Activated gamma-delta T cell (primary cell): Measurements from ENCODE around the gene MAP4.
"Not testable (repeated sequence)": the region's sequence is repeated elsewhere in the genome, so short reads cannot be mapped to it uniquely, and the experiment has no call there.

ENCODE experiments used
- DNase-seq: peaks from one replicate; lab custom pipeline; 2025; lab: John Stamatoyannopoulos, UW

MAP4 gene

DNA sequence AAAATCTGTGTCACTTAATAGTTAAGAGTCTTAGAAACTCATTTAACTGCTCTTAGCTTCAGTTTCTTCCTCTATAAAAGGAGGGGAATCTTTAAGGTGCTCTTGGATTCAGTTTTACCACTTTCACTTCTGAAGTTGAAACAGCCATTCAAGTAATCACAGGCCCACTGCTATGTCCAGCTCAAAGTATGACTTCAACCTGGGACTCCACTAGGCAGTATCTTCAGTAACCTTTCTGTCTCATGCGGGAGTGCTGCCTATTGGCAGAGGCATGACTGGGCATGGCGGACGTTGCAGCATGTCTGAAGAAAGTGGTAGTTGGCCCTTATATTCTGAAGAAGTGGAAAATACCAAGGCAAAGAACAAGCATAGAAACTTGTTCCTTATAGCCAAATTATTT lies 121.0 kb downstream of the MAP4 start:
- no peak for DNase-seq

DNA sequence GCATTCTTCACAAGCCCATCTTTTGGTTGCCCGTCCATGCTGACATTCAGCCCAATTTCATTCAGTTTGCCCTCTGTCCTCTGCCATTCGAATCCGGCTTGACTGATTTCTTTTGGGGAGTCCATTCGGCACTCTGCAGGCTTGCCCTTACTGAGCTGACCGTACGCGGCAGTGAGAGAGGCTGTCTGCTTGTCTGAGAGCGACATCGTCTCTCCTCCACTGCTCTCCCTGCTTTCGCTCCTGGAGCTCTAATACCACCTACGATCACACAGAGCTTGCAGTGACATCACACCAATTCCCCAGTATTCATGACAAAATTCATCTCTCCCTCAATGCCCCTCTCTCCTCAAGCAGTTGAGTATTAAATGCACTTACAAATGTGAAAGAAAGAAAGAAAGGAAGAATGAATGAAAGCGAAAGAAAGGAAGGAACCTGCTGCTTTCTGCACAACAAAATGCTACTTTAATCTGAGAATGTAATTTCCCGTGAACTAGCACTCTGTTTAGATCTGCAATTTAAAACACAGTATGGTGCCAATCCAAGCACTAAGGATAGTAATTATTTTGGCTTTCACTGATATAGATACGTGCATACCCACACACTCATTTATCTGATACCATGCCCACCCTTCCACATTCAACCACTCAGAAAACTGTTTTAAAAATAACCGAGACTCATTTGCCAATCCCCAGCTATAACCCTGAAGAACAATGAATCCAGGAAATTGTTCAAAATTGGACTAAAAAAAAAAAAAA lies 123.8 kb downstream of the MAP4 start:
- DNase-seq = no peak

DNA sequence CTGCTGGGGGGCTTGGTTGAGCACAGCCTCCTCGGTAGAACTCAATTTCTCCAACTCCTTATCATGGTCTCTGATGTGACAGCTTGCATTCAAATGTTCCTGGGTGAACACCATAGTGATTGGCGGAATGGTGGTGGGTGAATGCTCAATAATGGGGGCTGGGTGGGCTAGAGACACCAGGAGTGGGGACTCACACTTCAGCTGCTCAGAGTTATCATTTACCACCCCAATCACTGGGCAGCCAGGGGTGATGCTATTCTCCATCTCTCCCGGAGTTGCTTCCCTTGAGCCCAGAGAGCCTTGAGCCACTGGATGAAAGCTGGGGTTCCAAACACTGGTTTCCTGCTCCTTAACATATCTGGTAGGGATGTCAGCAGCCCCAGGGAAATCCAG lies 124.6 kb downstream of the MAP4 start:
- DNase-seq = no peak

DNA sequence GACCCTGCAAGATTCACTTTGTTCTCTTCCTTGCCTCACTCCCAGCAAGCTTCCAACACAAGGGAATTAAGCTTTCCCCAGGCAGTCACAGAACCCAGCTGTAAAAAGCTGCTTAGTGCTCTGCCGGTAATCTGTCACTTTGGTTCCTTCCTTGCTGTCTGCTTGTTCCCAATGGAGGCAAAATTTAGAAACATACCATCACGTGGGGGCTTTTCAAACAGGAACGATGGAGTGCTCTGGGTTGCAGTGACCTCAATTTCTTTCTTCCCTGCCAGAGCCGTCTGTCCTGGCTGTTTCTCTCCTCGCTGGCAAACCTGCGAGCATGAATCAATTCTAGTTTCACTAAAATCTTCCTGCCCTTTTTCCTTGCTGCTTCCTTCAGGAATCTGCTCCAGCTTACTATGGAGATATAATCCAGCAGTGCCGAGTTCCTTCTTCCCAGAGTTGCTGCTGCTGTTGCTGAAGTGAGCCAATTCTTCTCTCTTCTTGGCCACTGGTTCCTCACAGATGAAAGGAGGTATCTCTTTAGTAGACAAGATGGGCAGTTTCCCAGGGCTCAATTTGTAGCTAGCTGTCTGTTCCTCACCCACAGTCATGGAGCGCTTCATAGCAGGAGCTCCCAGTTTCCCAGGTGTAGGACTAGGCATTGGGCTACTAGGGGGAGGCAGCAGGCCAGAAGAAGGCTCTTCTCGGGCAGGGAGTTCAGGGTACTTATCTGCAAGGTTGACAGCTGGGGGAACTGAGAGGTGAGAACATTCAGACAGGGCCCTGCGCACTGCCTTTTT lies 125.2 kb downstream of the MAP4 start:
- no peak for DNase-seq

DNA sequence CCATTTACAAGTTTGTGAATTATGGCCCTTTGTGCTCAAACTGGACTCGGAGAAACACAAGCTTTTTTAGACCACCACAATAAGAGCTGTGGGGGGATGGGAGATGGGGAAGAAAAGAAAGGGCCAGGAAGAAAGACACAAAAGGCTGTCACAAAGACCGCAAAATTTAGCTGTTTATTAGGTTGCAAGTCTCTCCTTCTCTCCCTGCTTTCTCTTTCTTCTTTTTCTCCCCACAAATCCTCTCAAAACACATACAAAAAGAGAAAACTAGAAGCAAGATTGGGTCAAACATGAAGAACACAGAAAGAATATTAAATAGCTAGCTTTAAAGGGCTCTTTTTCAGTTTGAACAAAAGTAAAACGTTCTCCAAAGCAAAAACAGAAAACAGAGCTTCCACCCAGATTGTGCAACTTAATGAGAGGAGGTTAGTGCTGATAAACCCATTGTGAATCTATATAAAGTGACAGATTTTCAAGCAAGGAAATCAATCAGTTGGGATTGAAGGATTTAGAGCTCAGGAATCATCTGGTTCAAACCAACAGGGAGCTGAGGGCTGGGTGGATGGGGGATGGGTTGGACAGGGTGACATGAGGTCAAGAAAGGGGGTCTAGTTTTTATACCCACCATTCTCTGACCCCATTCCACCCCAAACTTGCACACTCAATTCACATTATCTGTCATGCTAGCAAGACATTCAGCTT lies 125.9 kb downstream of the MAP4 start:
- no peak for DNase-seq

DNA sequence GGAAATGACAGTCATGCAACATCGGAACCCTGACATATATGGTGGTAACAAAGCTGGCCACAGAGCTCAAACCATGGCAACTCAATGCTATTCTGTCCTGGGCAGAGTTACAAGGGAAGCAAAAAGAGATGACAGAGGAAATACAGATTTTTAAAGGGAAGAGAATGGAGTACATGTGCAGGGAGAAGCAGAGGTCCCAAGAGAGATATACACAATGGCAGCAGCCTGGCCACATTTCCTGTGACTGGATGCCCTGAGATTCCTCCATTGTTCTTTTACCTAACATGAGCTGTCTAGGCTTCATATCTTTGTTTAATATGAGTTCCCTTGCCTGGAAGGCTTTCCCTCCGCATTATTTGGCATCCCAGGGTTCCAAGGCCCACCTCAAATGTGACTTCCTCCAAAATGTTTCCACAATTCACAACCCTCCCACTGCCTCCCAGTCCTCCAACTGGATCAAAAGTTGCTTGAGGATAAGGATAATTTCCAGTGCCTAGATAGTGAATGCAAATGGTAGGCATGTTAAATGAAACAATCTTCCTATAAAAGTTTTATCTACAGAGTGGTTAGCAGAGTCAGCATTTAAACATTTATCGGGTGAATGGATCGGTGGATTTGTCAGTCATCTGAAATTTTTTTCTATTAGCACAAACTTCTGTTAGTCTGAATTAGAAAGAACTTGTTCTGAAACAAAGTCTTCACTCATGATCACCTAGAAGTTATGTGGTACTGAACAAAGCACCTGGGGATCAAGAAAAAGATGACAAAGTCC lies 127.0 kb downstream of the MAP4 start:
- no peak for DNase-seq

DNA sequence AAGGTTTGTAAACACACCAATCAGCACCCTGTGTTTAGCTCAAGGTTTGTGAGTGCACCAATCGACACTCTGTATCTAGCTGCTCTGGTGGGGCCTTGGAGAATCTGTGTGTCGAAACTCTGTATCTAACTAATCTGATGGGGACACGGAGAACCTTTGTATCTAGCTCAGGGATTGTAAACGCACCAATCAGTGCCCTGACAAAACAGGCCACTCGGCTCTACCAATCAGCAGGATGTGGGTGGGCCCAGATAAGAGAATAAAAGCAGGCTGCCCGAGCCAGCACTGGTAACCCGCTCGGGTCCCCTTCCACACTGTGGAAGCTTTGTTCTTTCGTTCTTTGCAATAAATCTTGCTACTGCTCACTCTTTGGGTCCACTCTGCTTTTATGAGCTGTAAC lies 128.2 kb downstream of the MAP4 start:
- not testable (repeated sequence) for DNase-seq

DNA sequence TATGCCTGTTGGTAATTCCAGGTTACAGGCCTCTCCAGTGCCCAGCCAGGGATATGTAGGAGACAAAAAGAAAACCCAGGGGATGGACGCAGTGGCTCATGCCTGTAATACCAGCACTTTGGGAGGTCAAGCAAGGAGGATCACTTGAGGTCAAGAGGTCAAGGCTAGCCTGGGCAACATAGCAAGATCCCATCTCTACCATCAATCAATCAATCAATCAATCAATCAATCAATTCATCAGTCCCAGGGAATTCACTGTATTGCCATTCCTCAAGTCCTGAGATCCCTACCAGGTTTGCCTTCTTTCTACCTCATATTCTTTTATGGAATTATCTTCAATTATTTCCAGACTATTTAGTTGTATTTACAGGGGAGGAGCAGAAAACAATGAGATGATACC lies 131.0 kb downstream of the MAP4 start:
- DNase-seq = no peak

DNA sequence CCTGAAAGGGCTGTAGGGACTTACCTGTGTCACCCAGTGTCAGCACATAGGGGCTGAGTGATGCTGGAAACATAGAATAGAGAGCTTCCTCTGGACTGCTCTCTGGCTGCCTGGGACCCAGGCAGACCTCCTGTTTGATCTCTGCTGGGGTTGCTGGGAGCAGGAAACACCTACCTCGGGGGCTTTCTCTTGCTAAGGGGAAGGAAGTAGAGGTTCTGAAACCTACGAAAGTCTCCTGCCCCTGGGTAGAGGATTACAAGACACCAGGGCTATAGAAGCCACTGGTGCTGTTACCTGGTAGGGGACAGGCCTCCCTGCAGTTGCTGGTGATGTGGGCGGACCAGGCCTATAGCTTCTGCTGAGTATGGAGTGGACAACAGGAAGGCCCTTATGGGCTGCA lies 131.6 kb downstream of the MAP4 start:
- no peak for DNase-seq

DNA sequence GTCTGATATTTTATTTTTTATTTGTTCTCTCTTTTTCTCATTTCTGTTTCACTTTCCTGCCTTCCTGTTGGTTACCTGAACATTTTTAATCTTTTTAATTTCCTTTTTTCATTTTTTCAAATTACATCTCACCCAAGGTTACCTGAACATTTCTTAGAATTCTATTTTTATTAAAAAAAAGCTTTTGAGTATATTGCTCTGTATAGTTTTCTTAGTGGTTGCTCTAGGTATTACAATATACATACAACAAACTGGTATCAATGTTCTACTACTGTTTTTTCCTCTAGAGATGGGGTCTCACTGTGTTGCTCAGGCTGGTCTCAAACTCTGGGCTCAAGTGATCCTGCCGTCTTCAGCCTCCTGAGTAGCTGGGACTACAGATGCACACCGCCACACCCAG lies 133.9 kb downstream of the MAP4 start:
- DNase-seq = no peak

DNA sequence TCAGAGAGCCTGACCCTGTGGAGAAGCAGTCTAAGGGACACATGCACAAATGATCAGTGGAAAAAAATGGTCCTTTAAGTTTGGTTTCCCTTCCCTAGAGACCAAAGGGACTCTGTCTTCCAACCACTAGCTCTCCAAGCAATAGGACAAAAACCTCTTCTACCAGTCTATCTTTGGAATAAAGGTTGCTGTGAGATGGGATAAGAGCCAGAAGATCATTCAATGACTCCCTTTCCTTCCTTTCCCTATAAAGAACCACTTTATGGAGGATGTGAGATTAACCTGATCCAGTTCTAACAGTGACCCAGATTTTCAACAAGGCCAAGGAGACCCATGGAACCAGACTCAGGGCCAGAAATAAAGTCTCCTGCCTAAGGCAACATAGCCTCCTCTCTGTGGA lies 138.5 kb downstream of the MAP4 start:
- DNase-seq = no peak

DNA sequence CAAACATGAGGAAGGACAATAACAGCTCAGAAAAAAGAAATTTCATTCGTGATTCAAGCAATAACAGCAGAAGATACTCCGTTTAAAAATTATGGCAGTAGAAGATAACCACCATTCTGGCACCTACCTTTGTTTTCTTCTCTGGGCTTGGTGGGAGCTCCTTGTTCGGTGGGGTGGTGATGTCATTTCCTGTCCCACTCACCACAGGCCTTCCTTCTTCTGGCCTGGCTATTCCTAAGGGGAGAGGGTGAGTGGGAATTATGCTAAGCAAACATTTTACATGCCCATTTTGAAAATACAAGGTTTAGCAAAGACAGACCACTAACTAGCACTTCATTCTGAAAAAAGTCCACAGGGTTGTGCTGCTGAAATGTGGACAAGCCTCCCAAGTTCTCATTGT lies 138.9 kb downstream of the MAP4 start:
- no peak for DNase-seq

DNA sequence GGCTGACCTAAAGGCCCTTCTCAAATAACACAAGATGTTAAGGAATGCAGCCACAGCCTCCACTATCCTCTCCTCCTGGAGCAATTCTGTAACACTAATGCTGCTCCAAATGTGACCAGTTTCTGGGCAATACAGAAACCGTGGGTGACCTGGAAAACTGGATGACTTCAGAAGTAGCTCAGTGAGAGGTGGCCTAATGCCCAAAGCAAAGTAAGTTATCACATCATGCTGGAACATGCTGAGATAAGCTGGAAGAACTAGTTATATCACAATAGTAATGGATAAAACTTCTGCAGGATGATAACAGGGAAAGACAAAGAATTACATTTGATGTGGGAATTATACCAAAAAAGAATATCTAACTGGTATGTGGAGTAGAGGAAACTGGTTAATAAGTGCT lies 141.3 kb downstream of the MAP4 start:
- DNase-seq = no peak

DNA sequence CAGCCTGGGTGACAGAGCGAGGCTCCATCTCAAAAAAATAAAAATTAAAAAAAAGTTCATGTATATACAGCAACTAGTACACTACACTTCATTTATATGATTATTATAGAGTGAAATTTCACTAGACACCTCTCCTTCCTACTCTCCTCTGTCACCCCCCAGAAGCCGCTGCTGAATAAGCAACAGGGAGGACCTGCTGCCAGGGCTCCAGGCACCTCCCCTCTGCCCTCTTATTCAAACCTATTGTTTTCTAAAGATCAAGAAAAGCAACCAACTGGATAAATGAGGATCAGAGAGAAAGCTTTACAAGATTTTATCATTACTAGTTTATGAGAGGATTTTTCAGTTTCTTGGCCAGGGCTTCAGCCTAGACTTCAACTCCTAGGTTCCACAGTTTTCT lies 141.8 kb downstream of the MAP4 start:
- no peak for DNase-seq

DNA sequence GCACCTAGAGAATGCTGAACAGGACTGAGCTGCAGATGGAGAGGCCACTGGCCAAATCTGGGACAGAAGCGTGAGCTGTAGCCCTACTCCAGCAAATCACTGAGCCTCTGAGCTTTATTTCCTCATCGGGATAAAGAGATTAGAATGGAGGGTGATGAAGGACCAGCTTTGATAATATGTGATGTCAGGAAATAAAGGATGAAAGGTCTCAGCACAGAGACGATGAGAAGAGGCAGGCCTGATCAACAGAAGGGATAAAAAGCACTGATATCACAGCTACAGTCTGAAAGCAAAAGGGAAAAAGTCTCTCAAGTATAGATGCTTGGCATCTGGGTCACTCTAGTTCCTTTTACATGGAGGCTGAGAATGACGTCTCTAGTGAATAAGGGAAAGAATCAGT lies 143.3 kb downstream of the MAP4 start:
- no peak for DNase-seq

DNA sequence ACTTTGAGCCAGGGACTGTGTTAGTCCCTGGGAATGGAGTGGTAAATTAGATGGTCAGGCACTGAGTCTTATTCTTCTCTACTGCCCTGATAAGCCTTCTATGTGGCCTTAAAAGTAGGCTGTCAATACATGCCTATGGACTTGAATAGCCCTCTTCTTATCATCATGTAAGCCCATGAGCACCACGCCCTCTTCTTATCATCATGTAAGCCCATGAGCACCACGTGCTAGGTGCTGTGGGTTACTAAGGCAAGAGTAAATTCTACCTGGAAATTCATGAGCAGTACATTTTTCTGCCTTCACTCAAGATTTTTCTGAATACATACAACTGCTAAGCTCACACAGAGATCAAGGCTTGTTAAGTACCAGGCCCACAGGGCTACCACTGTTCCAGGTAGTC lies 144.8 kb downstream of the MAP4 start:
- no peak for DNase-seq

DNA sequence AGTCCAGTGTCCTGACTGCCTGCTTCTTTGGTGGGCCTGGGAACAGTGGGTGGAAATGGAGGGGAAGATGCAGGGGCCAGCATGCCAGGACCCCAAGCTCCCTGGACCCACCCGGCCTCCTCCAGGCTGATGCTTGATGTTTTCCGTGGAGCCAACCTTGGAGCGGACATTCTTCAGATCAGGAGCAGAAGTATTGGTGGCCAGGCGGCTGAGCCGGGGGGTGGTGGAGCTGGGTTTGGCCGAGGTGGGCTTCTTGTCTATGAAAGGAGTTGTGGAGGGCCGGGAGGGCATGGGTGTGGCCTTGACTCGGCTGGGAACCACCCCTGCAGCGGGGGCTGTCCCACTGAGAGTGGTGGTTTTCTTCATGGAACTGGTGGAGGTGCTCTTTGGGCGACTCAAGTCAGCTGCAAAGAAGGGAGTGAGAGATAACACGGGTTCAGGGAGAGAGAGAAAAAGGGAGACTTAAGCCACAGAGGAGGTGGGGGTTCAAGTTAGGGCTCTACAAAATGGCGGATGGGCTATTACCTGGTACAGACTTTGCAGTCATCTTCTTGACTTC lies 145.4 kb downstream of the MAP4 start:
- DNase-seq = no peak

DNA sequence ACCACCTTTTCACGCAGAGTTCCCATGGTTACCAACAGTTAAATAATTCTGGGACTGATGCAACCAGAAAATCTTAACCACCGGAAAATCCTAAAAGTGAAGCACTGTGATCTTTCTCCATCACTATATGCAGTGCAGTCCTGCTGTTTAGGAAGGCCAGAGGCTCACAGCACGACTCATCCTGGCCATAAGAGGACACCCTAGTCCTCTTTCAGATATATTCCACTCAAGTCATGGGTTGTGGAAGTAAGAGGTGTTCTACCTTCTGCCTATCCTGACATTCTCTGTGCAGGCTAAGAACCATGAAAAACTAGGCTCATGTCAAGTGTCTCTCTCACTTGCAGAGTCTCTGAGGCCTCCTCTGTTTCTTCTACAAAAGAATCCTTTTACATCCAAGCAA lies 146.1 kb downstream of the MAP4 start:
- DNase-seq = no peak

DNA sequence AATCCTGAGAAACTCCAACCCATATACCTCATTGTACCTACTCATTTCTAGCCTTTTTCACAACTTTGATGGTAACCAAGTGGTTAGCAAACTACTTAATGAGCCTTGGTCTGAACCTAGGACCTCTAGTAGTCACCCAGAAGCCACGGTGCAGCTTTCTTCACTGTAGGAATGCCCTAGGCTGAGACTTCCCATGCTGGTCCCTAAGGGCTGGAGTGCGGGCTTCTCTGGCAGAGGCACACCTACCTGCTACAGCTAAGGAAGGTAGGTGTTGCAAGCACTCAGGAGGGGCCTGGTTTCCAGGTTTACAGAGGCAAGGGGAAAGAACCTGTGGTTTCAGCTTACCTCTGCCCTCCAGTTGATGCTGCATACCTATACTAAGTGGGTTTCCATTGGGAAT lies 147.9 kb downstream of the MAP4 start:
- DNase-seq = no peak

DNA sequence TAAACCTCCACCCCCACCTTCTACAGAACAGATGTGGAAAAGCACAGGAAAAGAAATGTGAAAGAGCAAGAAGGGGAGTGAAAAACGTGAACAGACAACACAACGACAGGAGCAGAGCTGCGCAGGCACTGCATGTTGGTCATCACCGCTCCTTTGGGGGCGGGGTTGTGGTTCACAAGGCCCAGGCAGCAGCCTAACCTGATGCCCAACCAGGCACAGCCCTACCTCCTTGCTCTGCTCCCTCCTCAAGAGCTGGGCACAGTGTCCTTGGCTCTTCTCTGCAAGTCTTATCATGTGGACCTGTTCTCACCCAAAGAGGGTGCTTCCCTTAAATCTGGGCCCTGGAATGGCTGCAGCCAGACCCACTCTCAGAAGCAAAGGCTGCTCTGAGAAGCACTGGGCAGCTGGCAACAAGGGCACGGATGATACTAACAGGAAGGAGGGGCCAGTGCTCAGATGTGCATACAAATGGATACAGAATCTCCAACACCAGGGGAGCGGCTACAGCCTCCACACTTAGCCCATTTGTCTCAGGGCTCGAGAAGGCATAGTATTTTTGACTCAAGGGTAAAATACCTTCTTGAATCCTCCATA lies 148.7 kb downstream of the MAP4 start:
- no peak for DNase-seq

DNA sequence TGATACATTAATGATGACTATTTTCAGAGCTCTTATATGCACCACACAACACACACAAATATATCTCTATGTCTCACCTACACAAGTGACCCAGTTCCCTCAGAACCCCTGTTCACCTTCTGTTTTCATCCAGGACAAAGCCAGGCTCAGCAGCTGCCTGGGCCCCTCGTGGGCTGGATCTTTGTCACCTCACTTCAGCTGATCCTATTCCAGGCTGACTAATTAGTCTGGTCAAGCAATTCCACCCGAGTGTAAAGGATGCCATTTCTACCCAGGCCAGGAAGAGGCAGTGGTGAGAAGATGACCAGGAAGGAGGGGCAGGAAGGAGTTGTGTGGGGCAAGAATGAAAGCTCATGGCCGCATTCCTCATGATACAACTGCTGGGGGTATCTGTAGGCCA lies 151.0 kb downstream of the MAP4 start:
- no peak for DNase-seq
